Gastrocnemius medialis (tissue), 4 donors: Measurements from ENCODE around the gene GOLGA1.

Experiments used
- POLR2A ChIP-seq, 2 donors: fragments of 450-650 bp; IDR thresholded peaks; one replicate each; pipeline ENCODE4 v1.6.1; 2017; ENCODE audit warnings: antibody characterized with exemption in 2 of 2, mild to moderate bottlenecking in 2 of 2, moderate library complexity in 2 of 2
- TF ChIP-seq, protein P1 (sequence below), 5 experiments: fragments of 450-650 bp in 3 of 5; fragments of 200-600 bp in 2 of 5; sonication (generic) in 2 of 5; IDR thresholded peaks in 4 of 5; conservative IDR thresholded peaks in 1 of 5; 1 replicate in 4 of 5; 2 replicates in 1 of 5; pipeline ENCODE4 v1.5.1; 2016 to 2019; ENCODE audit warnings: antibody characterized with exemption in 5 of 5, mild to moderate bottlenecking in 3 of 5, moderate library complexity in 3 of 5

DNA sequence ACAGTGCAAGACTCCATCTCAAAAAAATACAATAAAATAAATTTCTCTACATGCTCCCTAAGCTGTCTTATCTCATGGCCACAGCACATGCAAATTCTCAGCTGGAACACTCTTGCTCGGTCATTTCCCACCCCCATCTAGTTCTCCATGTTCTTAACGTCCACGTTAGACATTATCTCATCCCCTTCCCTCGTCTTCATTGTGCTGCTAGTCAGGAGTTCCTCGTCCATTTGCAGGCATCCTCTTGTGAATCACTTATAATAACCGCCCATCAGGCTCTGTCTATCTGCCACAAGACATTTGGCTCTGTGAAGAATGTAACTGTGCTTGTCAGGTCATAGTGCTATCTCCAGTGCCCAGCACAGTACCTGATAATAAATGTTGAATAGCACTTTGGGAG is 32.9 kb upstream of the GOLGA1 start:
- TF ChIP-seq, protein P1, sequence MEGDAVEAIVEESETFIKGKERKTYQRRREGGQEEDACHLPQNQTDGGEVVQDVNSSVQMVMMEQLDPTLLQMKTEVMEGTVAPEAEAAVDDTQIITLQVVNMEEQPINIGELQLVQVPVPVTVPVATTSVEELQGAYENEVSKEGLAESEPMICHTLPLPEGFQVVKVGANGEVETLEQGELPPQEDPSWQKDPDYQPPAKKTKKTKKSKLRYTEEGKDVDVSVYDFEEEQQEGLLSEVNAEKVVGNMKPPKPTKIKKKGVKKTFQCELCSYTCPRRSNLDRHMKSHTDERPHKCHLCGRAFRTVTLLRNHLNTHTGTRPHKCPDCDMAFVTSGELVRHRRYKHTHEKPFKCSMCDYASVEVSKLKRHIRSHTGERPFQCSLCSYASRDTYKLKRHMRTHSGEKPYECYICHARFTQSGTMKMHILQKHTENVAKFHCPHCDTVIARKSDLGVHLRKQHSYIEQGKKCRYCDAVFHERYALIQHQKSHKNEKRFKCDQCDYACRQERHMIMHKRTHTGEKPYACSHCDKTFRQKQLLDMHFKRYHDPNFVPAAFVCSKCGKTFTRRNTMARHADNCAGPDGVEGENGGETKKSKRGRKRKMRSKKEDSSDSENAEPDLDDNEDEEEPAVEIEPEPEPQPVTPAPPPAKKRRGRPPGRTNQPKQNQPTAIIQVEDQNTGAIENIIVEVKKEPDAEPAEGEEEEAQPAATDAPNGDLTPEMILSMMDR (IDR thresholded peaks at IDR 0.05 in 4 of 5, conservative IDR thresholded peaks at IDR 0.05 in 1 of 5) = no peak
- TF ChIP-seq POLR2A (IDR thresholded peaks at IDR 0.05) = no peak
